HepG2 (cell line): ENCODE data around the gene NFATC1. TPM values are rescaled to one million over a fixed set of nuclear protein-coding genes. Genes with fewer than 3 reads are reported as not detected.

Experiments
- ATAC-seq: fragments of 200-7000 bp; cut with Tn5 transposase; 3 replicates; pipeline ENCODE4 v1.9.1; 2020; ENCODE audit warnings: mild to moderate bottlenecking, moderate library complexity
- BruUV-seq: library from RNA; stranded (reverse); fragments of 400-500 nt; replicated peaks from 2 replicates; lab custom pipeline; 2021; lab: Mats Ljungman, UMichigan
- CTCF ChIA-PET: fragments of 300-600 bp; formaldehyde crosslinking; extraction: SDS; loops from one replicate; lab custom pipeline; 2021; ENCODE audit warnings: low total read pairs, inconsistent platforms, low intra/inter-chr PET ratio; lab: Yijun Ruan, JAX
- POLR2A ChIA-PET: fragments of 350-600 bp; sonication (Branson Sonifier 250); formaldehyde crosslinking; loops from one replicate; lab custom pipeline; 2020; ENCODE audit warnings: antibody characterized with exemption, inconsistent platforms; lab: Yijun Ruan, JAX
- DNase-seq: peaks from one replicate; pipeline ENCODE4 v3.0.0-alpha.2; 2015; ENCODE audit warnings: low spot score
- FAIRE-seq: peaks from 3 replicates; lab custom pipeline; 2011; peaks lifted over from hg19 to GRCh38; lab: Jason Lieb, UNC
- H2AFZ ChIP-seq: one replicate; pipeline ENCODE4 v1.6.1; 2011; ENCODE audit warnings: low read length, inconsistent platforms
- H3K27ac ChIP-seq: fragments of 300-600 bp; 3 replicates; pipeline ENCODE4 v1.8.0; 2011; ENCODE audit warnings: mixed run types, mild to moderate bottlenecking, mixed read lengths, low read length, inconsistent platforms; ENCODE audit not compliant: insufficient read depth; ENCODE audit errors: extremely low read length
- H3K27me3 ChIP-seq, 2 experiments: fragments of 200-600 bp in 1 of 2; 2 replicates in 1 of 2; 3 replicates in 1 of 2; pipeline versions ENCODE4 v1.6.0 to v1.8.0; 2011; ENCODE audit warnings: low read length in 2 of 2, mild to moderate bottlenecking in 2 of 2, moderate library complexity in 2 of 2, inconsistent platforms in 1 of 2; ENCODE audit not compliant: insufficient read depth in 2 of 2, control insufficient read depth in 1 of 2
- H3K36me3 ChIP-seq, 2 experiments: fragments of 200-600 bp in 1 of 2; replicated peaks in 1 of 2; 2 replicates in 1 of 2; 3 replicates in 1 of 2; pipeline versions ENCODE4 v1.5.1 to v1.8.0; 2011; ENCODE audit warnings: low read length in 2 of 2, inconsistent platforms in 1 of 2; ENCODE audit not compliant: insufficient read depth in 2 of 2, control insufficient read depth in 1 of 2
- H3K4me1 ChIP-seq: 2 replicates; pipeline ENCODE4 v1.5.1; 2012; ENCODE audit warnings: low read length, inconsistent platforms; ENCODE audit not compliant: insufficient read depth
- H3K4me2 ChIP-seq: 2 replicates; pipeline ENCODE4 v1.6.0; 2011; ENCODE audit warnings: low read depth, low read length, inconsistent platforms
- H3K4me3 ChIP-seq, 3 experiments: fragments of 200-600 bp in 1 of 3; sonication (generic), shearing (Covaris generic) in 1 of 3; replicated peaks in 1 of 3; 2 replicates each; pipeline ENCODE4 v1.5.1; 2011 to 2016; ENCODE audit warnings: low read length in 3 of 3, inconsistent platforms in 2 of 3, low read depth in 2 of 3, mild to moderate bottlenecking in 2 of 3, control low read depth in 1 of 3, mixed read lengths in 1 of 3; ENCODE audit not compliant: insufficient read depth in 1 of 3
- H3K79me2 ChIP-seq: one replicate; pipeline ENCODE4 v1.6.1; 2011; ENCODE audit warnings: low read length, inconsistent platforms; ENCODE audit not compliant: insufficient read depth
- H3K9ac ChIP-seq: 2 replicates; pipeline ENCODE4 v1.6.0; 2011; ENCODE audit warnings: mild to moderate bottlenecking, low read depth, low read length, inconsistent platforms; ENCODE audit not compliant: insufficient read depth
- H3K9me3 ChIP-seq: 2 replicates; pipeline ENCODE4 v1.5.1; 2012; ENCODE audit warnings: mild to moderate bottlenecking, low read length
- H4K20me1 ChIP-seq: 2 replicates; pipeline ENCODE4 v1.6.0; 2011; ENCODE audit warnings: inconsistent platforms, mild to moderate bottlenecking, low read length, moderate library complexity; ENCODE audit not compliant: insufficient read depth
- MLLT10 ChIP-seq: sonication (generic); formaldehyde crosslinking; IDR thresholded peaks from 2 replicates; pipeline ENCODE4 v1.4.0; 2020; ENCODE audit warnings: missing genetic modification reagents
- MZF1 ChIP-seq: sonication (generic); formaldehyde crosslinking; IDR thresholded peaks from 2 replicates; pipeline ENCODE4 v1.8.1; 2023; ENCODE audit warnings: mild to moderate bottlenecking, missing genetic modification reagents, borderline replicate concordance
- PAX8 ChIP-seq: sonication (generic); formaldehyde crosslinking; IDR thresholded peaks from 2 replicates; pipeline ENCODE4 v1.8.0; 2022; ENCODE audit warnings: mild to moderate bottlenecking, missing genetic modification reagents, borderline replicate concordance
- RAD51 ChIP-seq: fragments of 450-650 bp; IDR thresholded peaks from 2 replicates; pipeline ENCODE4 v1.6.1; 2016; ENCODE audit warnings: borderline replicate concordance
- SALL2 ChIP-seq: sonication (generic); formaldehyde crosslinking; IDR thresholded peaks from 2 replicates; pipeline ENCODE4 v1.8.1; 2023; ENCODE audit warnings: mild to moderate bottlenecking, missing genetic modification reagents, inconsistent platforms
- SMAD1 ChIP-seq: sonication (generic); formaldehyde crosslinking; IDR thresholded peaks from 2 replicates; pipeline ENCODE4 v1.4.0; 2020; ENCODE audit warnings: missing genetic modification reagents, low read depth, mild to moderate bottlenecking, borderline replicate concordance
- ZBTB26 ChIP-seq: IDR thresholded peaks from 2 replicates; pipeline ENCODE4 v1.6.1; 2016; ENCODE audit warnings: missing compliant biosample characterization, missing genetic modification reagents, borderline replicate concordance
- ZBTB8A ChIP-seq: sonication (generic); formaldehyde crosslinking; IDR thresholded peaks from 2 replicates; pipeline ENCODE4 v1.4.0; 2020; ENCODE audit warnings: mild to moderate bottlenecking, low read depth, missing genetic modification reagents, borderline replicate concordance
- ZFYVE20 ChIP-seq: sonication (generic); formaldehyde crosslinking; IDR thresholded peaks from 2 replicates; pipeline ENCODE4 v1.8.0; 2023; ENCODE audit warnings: low read depth, mild to moderate bottlenecking, moderate library complexity, missing genetic modification reagents, borderline replicate concordance
- ZNF44 ChIP-seq: sonication (generic); formaldehyde crosslinking; IDR thresholded peaks from 2 replicates; pipeline ENCODE4 v1.5.1; 2020; ENCODE audit warnings: mild to moderate bottlenecking, missing genetic modification reagents
- WGBS: methylation state at CpG from one replicate; pipeline ENCODE4 v1.1.6; 2017; ENCODE audit warnings: low lambda C conversion rate; 5-methylcytosine and 5-hydroxymethylcytosine counted together
- in situ Hi-C: cut with HindIII; loops from 2 replicates; pipeline ENCODE4 v1.10.0; 2017; ENCODE audit warnings: low pct_unique_long_range_greater_than_20kb; ENCODE audit not compliant: extremely low pct_ligation_motif_present
- intact Hi-C: fragments of 100-400 bp; cut with micrococcal nuclease; formaldehyde crosslinking; loops from one replicate; pipeline ENCODE4 v1.10.0; 2022; ENCODE audit not compliant: unreplicated experiment
- polyA plus RNA-seq, 8 experiments: library from polyadenylated mRNA; depleted of rRNA in 3 of 8; stranded (reverse) in 7 of 8; unstranded in 1 of 8; fragments of >200 nt; fragmentation: Illumina TruSeq in 4 of 8; extraction: Trizol in 4 of 8; gene quantifications; 2 replicates each; pipeline versions ENCODE4 v1.2.1 to v1.2.3, GENCODE V29; 2011 to 2016; ENCODE audit warnings: low read depth in 4 of 8, missing spikeins in 1 of 8, mixed read lengths in 1 of 8; ENCODE audit not compliant: insufficient read depth in 1 of 8
- total RNA-seq, 5 experiments: library from RNA; depleted of rRNA; stranded (reverse); fragments of >200 nt; fragmentation: Illumina TruSeq; extraction: Trizol; gene quantifications; 2 replicates each; pipeline ENCODE4 v1.2.3, GENCODE V29; 2016; ENCODE audit warnings: low read depth in 1 of 5
- TF ChIP-seq, protein P1 (sequence below): sonication (generic); formaldehyde crosslinking; IDR thresholded peaks from 2 replicates; pipeline ENCODE4 v1.4.0; 2020; ENCODE audit warnings: missing genetic modification reagents, borderline replicate concordance
- TF ChIP-seq, protein P2 (sequence below): fragments of 450-650 bp; IDR thresholded peaks from 2 replicates; pipeline ENCODE4 v1.6.1; 2017

Gene NFATC1
- total and polyA plus RNA-seq, 2 of the 13 experiments (the other 11 are each of a cell fraction or from before 2014, with no cell fraction given): not detected

GRCh38 chr18:79518683-79519128 lies 123.0 kb downstream of the NFATC1 start:
- ChIA-PET CTCF (no interaction called here), POLR2A (no interaction called here)
- Histone ChIP-seq H3K27me3 (peaks cover 1 to 46% of the 10 kb centered on the region in 2 experiments; a peak in 4 of 5 replicates), H2AFZ (no peak overlapping the region), H3K36me3 (no peaks in the 10 kb centered on the region), H3K27ac (no peak overlapping the region), H3K9ac (no peak overlapping the region), H3K79me2 (no peaks in the 10 kb centered on the region), H4K20me1 (no peaks in the 10 kb centered on the region), H3K9me3 (no peaks in the 10 kb centered on the region), H3K4me1 (peaks cover 6% of the 10 kb centered on the region; the same call in 1 of the 2 replicates), H3K4me2 (no peak overlapping the region), H3K4me3 (no peak overlapping the region)
- in situ Hi-C loops (no loop called here), intact Hi-C loops (no loop called here)
- WGBS: no CpG with 5 or more reads among the region's 14 CpGs
- TF ChIP-seq SALL2 (CRISPR knock-in tag) (no peak), MZF1 (CRISPR knock-in tag) (no peak), ZNF44 (CRISPR knock-in tag) (no peak), PAX8 (CRISPR knock-in tag) (no peak), RAD51 (no peak), ZBTB8A (CRISPR knock-in tag) (no peak), SMAD1 (CRISPR knock-in tag) (no peak), MLLT10 (CRISPR knock-in tag) (no peak), ZBTB26 (no peak), ZFYVE20 (CRISPR knock-in tag) (no peak)
- TF ChIP-seq, protein P1, sequence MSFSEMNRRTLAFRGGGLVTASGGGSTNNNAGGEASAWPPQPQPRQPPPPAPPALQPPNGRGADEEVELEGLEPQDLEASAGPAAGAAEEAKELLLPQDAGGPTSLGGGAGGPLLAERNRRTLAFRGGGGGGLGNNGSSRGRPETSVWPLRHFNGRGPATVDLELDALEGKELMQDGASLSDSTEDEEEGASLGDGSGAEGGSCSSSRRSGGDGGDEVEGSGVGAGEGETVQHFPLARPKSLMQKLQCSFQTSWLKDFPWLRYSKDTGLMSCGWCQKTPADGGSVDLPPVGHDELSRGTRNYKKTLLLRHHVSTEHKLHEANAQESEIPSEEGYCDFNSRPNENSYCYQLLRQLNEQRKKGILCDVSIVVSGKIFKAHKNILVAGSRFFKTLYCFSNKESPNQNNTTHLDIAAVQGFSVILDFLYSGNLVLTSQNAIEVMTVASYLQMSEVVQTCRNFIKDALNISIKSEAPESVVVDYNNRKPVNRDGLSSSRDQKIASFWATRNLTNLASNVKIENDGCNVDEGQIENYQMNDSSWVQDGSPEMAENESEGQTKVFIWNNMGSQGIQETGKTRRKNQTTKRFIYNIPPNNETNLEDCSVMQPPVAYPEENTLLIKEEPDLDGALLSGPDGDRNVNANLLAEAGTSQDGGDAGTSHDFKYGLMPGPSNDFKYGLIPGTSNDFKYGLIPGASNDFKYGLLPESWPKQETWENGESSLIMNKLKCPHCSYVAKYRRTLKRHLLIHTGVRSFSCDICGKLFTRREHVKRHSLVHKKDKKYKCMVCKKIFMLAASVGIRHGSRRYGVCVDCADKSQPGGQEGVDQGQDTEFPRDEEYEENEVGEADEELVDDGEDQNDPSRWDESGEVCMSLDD (CRISPR knock-in tag): no peak
- TF ChIP-seq, protein P2, sequence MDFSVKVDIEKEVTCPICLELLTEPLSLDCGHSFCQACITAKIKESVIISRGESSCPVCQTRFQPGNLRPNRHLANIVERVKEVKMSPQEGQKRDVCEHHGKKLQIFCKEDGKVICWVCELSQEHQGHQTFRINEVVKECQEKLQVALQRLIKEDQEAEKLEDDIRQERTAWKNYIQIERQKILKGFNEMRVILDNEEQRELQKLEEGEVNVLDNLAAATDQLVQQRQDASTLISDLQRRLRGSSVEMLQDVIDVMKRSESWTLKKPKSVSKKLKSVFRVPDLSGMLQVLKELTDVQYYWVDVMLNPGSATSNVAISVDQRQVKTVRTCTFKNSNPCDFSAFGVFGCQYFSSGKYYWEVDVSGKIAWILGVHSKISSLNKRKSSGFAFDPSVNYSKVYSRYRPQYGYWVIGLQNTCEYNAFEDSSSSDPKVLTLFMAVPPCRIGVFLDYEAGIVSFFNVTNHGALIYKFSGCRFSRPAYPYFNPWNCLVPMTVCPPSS: no peak
- no TSS peak for BruUV-seq
- DNase-seq (no peak), FAIRE-seq (no peak), ATAC-seq (no peak)
